ENCODE results near the gene CRAMP1. TPM values are rescaled to one million over a fixed set of nuclear protein-coding genes. Genes with fewer than 3 reads are reported as not detected.
"Not testable (repeated sequence)": the region's sequence is repeated elsewhere in the genome, so short reads cannot be mapped to it uniquely, and the experiment has no call there.

The CRAMP1 gene
- total RNA-seq, 1 experiment from 2014 or later = 7.6 TPM

DNA sequence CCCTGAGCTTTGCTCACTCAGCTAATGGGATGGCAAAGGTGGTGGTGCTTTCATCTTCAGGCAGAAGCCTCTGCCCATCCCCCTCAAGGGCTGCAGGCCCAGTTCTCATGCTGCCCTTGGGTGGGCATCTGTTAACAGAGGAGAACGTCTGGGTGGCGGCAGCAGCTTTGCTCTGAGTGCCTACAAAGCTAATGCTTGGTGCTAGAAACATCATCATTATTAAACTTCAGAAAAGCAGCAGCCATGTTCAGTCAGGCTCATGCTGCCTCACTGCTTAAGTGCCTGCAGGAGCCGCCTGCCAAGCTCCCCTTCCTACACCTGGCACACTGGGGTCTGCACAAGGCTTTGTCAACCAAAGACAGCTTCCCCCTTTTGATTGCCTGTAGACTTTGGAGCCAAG, 88.1 kb downstream of the CRAMP1 start:
- no peak overlapping the region for H3K4me3 ChIP-seq (ENCODE audit: low read length)
- no peak overlapping the region for H3K9ac ChIP-seq (ENCODE audit: low read length)
- H3K4me2 ChIP-seq (ENCODE audit: low read depth, low read length, poor library complexity, severe bottlenecking) = no peak overlapping the region
- peaks cover 23% of the 10 kb centered on the region; the same call in 1 of the 2 replicates for H3K36me3 ChIP-seq (ENCODE audit: insufficient read depth, low read length)
- no peak overlapping the region for H3K27ac ChIP-seq (ENCODE audit: low read length)
- H4K20me1 ChIP-seq (ENCODE audit: insufficient read depth, low read depth, low read length) = no peaks in the 10 kb centered on the region
- no peak for DNase-seq
- no peak overlapping the region for H2AFZ ChIP-seq (ENCODE audit: low read length)
- H3K9me2 ChIP-seq (replicated peaks; ENCODE audit: insufficient read depth, low read length) = no peaks in the 10 kb centered on the region
- peaks cover 11% of the 10 kb centered on the region for H3K4me1 ChIP-seq (ENCODE audit: low read length)
- H3K27me3 ChIP-seq (ENCODE audit: low read length) = no peaks in the 10 kb centered on the region
- H3K79me2 ChIP-seq (ENCODE audit: low read length) = 0 out of 2 replicates have a peak, but pooled peaks cover 4% of the 10 kb centered on the region
- no peaks in the 10 kb centered on the region for H3K9me3 ChIP-seq (ENCODE audit: low read length)

GRCh38 chr16:1701216-1701878, 89.2 kb downstream of the CRAMP1 start:
- Histone ChIP-seq H3K4me2 (ENCODE audit: low read depth, low read length, poor library complexity, severe bottlenecking) (no peak overlapping the region), H3K4me1 (ENCODE audit: low read length) (peaks cover 11% of the 10 kb centered on the region), H3K79me2 (ENCODE audit: low read length) (peaks cover 7% of the 10 kb centered on the region), H4K20me1 (ENCODE audit: insufficient read depth, low read depth, low read length) (no peaks in the 10 kb centered on the region), H3K9ac (ENCODE audit: low read length) (no peak overlapping the region), H3K9me3 (ENCODE audit: low read length) (no peaks in the 10 kb centered on the region), H2AFZ (ENCODE audit: low read length) (no peak overlapping the region), H3K9me2 (replicated peaks; ENCODE audit: insufficient read depth, low read length) (no peaks in the 10 kb centered on the region), H3K27ac (ENCODE audit: low read length) (no peak overlapping the region), H3K4me3 (ENCODE audit: low read length) (no peak overlapping the region), H3K36me3 (ENCODE audit: insufficient read depth, low read length) (peaks cover 23% of the 10 kb centered on the region; the same call in 1 of the 2 replicates), H3K27me3 (ENCODE audit: low read length) (no peaks in the 10 kb centered on the region)
- no peak for DNase-seq

DNA sequence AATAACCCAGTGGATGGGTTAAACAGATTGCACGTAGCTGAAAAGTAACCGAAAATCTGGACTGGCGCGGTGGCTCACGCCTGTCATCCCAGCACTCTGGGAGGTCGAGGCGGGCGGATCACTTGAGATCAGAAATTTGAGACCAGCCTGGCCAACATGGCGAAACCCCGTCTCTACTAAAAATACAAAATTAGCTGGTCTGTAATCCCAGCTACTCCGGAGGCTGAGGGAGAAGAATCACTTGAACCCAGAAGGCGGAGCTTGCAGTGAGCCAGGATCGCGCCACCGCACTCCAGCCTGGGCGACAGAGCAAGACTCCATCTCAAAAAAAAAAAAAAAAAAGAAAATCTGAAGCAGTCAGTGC, 93.1 kb downstream of the CRAMP1 start:
- peaks cover 42% of the 10 kb centered on the region for H3K79me2 ChIP-seq (ENCODE audit: low read length)
- not testable (repeated sequence) for H3K9me2 ChIP-seq (replicated peaks; ENCODE audit: insufficient read depth, low read length); H3K9me3 ChIP-seq (ENCODE audit: low read length); H3K27me3 ChIP-seq (ENCODE audit: low read length); DNase-seq
- peak overlapping the region; percentile 86 for H3K4me2 ChIP-seq (ENCODE audit: low read depth, low read length, poor library complexity, severe bottlenecking)
- peak overlapping the region; percentile 39; the same call in 1 of the 2 replicates for H2AFZ ChIP-seq (ENCODE audit: low read length)
- peak overlapping the region; percentile 85 for H3K4me3 ChIP-seq (ENCODE audit: low read length)
- peaks cover 13% of the 10 kb centered on the region; the same call in 1 of the 2 replicates for H3K36me3 ChIP-seq (ENCODE audit: insufficient read depth, low read length)
- peaks cover 18% of the 10 kb centered on the region for H4K20me1 ChIP-seq (ENCODE audit: insufficient read depth, low read depth, low read length)
- H3K9ac ChIP-seq (ENCODE audit: low read length) = peak overlapping the region; percentile 99
- H3K4me1 ChIP-seq (ENCODE audit: low read length) = peaks cover 39% of the 10 kb centered on the region
- H3K27ac ChIP-seq (ENCODE audit: low read length) = peak overlapping the region; percentile 84

GRCh38 chr16:1705688-1706385, 93.7 kb downstream of the CRAMP1 start, which contains the start of gene MAPK8IP3:
Gene MAPK8IP3 (plus strand): TSS chr16:1706195. CDS start chr16:1706340, 145 bp downstream.
- H3K36me3 ChIP-seq (ENCODE audit: insufficient read depth, low read length) = peaks cover 8% of the 10 kb centered on the region; the same call in 1 of the 2 replicates
- H3K9ac ChIP-seq (ENCODE audit: low read length) = peak within 1 kb of the TSS; percentile 99
- H3K9me3 ChIP-seq (ENCODE audit: low read length) = no peaks in the 10 kb centered on the region
- no peaks in the 10 kb centered on the region for H3K9me2 ChIP-seq (replicated peaks; ENCODE audit: insufficient read depth, low read length)
- H3K4me1 ChIP-seq (ENCODE audit: low read length) = peaks cover 44% of the 10 kb centered on the region
- peak within 1 kb of the TSS; percentile 76; the same call in 1 of the 2 replicates for H2AFZ ChIP-seq (ENCODE audit: low read length)
- peak within 1 kb of the TSS; percentile 100 for H3K4me2 ChIP-seq (ENCODE audit: low read depth, low read length, poor library complexity, severe bottlenecking)
- no peaks in the 10 kb centered on the region for H3K27me3 ChIP-seq (ENCODE audit: low read length)
- peak within 1 kb of the TSS; percentile 85 for H3K4me3 ChIP-seq (ENCODE audit: low read length)
- DNase-seq = peak; percentile 97
- peak within 1 kb of the TSS; percentile 84 for H3K27ac ChIP-seq (ENCODE audit: low read length)
- H3K79me2 ChIP-seq (ENCODE audit: low read length) = peaks cover 46% of the 10 kb centered on the region
- H4K20me1 ChIP-seq (ENCODE audit: insufficient read depth, low read depth, low read length) = peaks cover 18% of the 10 kb centered on the region

DNA sequence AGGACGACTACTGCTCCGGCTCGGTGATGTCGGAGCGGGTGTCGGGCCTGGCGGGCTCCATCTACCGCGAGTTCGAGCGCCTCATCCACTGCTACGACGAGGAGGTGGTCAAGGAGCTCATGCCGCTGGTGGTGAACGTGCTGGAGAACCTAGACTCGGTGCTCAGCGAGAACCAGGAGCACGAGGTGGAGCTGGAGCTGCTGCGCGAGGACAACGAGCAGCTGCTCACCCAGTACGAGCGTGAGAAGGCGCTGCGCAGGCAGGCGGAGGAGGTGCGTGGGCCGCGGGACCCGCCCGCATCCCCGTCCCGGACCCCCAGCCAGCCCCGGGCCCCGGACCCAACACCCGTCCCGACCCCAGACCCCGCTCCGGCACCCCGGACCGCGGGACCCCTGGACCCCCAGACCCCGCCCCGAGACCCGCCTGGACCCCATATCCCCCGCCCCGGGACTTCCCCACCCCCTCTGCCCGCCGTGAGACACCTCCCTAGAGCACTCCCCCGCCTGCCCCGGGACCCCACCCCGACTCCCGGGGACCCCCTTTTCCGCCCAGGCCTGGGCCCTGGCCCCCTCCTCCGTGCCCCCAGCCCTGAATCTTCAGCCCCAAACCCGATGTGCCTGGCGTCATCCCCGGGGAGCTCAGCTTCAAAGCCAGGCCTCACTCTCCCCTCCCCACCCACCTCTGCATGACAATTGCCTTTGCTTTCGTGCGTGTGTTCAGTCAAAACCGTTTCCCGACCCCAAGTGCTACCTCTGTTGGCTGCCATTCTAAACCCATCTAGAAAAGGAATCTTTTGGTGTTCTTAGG, 94.4 kb downstream of the CRAMP1 start:
- Histone ChIP-seq H3K27ac (ENCODE audit: low read length) (peak overlapping the region; percentile 62), H3K4me2 (ENCODE audit: low read depth, low read length, poor library complexity, severe bottlenecking) (peak overlapping the region; percentile 100), H3K27me3 (ENCODE audit: low read length) (no peaks in the 10 kb centered on the region), H3K9me3 (ENCODE audit: low read length) (no peaks in the 10 kb centered on the region), H3K4me3 (ENCODE audit: low read length) (peak overlapping the region; percentile 85), H3K9ac (ENCODE audit: low read length) (peak overlapping the region; percentile 99), H3K36me3 (ENCODE audit: insufficient read depth, low read length) (peaks cover 6% of the 10 kb centered on the region; the same call in 1 of the 2 replicates), H2AFZ (ENCODE audit: low read length) (peak overlapping the region; percentile 76; the same call in 1 of the 2 replicates), H3K79me2 (ENCODE audit: low read length) (peaks cover 53% of the 10 kb centered on the region), H4K20me1 (ENCODE audit: insufficient read depth, low read depth, low read length) (peaks cover 18% of the 10 kb centered on the region), H3K4me1 (ENCODE audit: low read length) (peaks cover 51% of the 10 kb centered on the region), H3K9me2 (replicated peaks; ENCODE audit: insufficient read depth, low read length) (no peaks in the 10 kb centered on the region)
- peak; percentile 67 for DNase-seq

DNA sequence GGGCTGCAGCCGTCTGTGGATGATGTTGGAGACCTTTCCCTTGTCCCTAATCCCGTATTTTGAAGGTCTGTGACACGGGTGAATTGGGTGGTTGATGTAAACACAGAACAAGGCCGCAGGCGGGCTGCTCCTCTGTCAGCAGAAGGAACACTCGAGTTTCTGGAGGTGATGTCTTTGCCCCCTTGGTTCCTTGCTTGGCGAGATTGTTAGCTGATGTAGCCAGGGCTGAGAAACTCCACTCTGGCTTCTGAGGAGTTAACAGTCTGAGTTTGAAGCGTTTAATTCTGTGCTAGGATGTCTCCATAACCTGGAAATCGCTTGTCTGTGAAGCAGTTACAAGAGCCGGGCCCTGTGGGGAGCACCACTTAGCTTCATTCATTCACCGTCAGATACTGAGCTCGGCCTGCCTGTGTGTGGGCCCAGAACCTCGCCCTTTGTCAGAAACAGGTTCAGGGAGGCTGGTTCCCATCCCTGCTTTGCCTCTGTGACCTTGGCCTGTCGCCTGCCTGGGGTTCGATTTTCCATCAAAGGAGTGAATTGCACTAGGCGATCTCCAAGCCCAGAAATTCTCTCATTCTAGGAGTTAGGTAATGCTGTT, 95.1 kb downstream of the CRAMP1 start:
- peak; percentile 57 for DNase-seq
- peak overlapping the region; percentile 99 for H3K9ac ChIP-seq (ENCODE audit: low read length)
- no peak overlapping the region for H2AFZ ChIP-seq (ENCODE audit: low read length)

GRCh38 chr16:1708083-1708767, 96.1 kb downstream of the CRAMP1 start:
- H2AFZ ChIP-seq (ENCODE audit: low read length) = no peak overlapping the region
- H3K9me2 ChIP-seq (replicated peaks; ENCODE audit: insufficient read depth, low read length) = no peaks in the 10 kb centered on the region
- H3K27me3 ChIP-seq (ENCODE audit: low read length) = no peaks in the 10 kb centered on the region
- H3K79me2 ChIP-seq (ENCODE audit: low read length) = peaks cover 67% of the 10 kb centered on the region
- peak overlapping the region; percentile 99; the same call in 1 of the 2 replicates for H3K9ac ChIP-seq (ENCODE audit: low read length)
- H3K36me3 ChIP-seq (ENCODE audit: insufficient read depth, low read length) = no peaks in the 10 kb centered on the region
- H3K27ac ChIP-seq (ENCODE audit: low read length) = no peak overlapping the region
- peaks cover 67% of the 10 kb centered on the region for H3K4me1 ChIP-seq (ENCODE audit: low read length)
- H3K4me3 ChIP-seq (ENCODE audit: low read length) = peak overlapping the region; percentile 85; the same call in 1 of the 2 replicates
- H3K9me3 ChIP-seq (ENCODE audit: low read length) = no peaks in the 10 kb centered on the region
- peak overlapping the region; percentile 100 for H3K4me2 ChIP-seq (ENCODE audit: low read depth, low read length, poor library complexity, severe bottlenecking)
- DNase-seq = no peak
- peaks cover 18% of the 10 kb centered on the region for H4K20me1 ChIP-seq (ENCODE audit: insufficient read depth, low read depth, low read length)

More for the DNA sequence above, 95.1 kb downstream of the CRAMP1 start:
- Histone ChIP-seq H3K27me3 (ENCODE audit: low read length) (no peaks in the 10 kb centered on the region), H3K9me3 (ENCODE audit: low read length) (no peaks in the 10 kb centered on the region), H3K4me1 (ENCODE audit: low read length) (peaks cover 57% of the 10 kb centered on the region), H3K4me2 (ENCODE audit: low read depth, low read length, poor library complexity, severe bottlenecking) (peak overlapping the region; percentile 100), H3K36me3 (ENCODE audit: insufficient read depth, low read length) (peaks cover 4% of the 10 kb centered on the region; the same call in 1 of the 2 replicates), H4K20me1 (ENCODE audit: insufficient read depth, low read depth, low read length) (peaks cover 18% of the 10 kb centered on the region), H3K79me2 (ENCODE audit: low read length) (peaks cover 57% of the 10 kb centered on the region), H3K27ac (ENCODE audit: low read length) (peak overlapping the region; percentile 43), H3K9me2 (replicated peaks; ENCODE audit: insufficient read depth, low read length) (no peaks in the 10 kb centered on the region), H3K4me3 (ENCODE audit: low read length) (peak overlapping the region; percentile 85)
